A673 (cell line): ENCODE data around the gene EEF1AKMT3. TPM values are rescaled to one million over a fixed set of nuclear protein-coding genes. Genes with fewer than 3 reads are reported as not detected.

ENCODE experiments used
- BruUV-seq: library from RNA; stranded (reverse); fragments of 400-500 nt; replicated peaks from 2 replicates; lab custom pipeline; 2021; lab: Mats Ljungman, UMichigan
- CTCF ChIA-PET: fragments of 300-600 bp; sonication (Branson Sonifier 250); formaldehyde crosslinking; loops from one replicate; lab custom pipeline; 2022; ENCODE audit warnings: antibody characterized with exemption; lab: Charles Lee
- POLR2A ChIA-PET: fragments of 300-600 bp; sonication (Branson Sonifier 250); formaldehyde crosslinking; loops from one replicate; lab custom pipeline; 2022; ENCODE audit warnings: antibody characterized with exemption; ENCODE audit not compliant: low non-redundant PET; lab: Charles Lee
- DNase-seq: peaks from one replicate; pipeline ENCODE4 v3.0.0-alpha.2; 2015; ENCODE audit warnings: low spot score
- H3K27ac ChIP-seq: fragments of 200-600 bp; sonication (generic); 2 replicates; pipeline ENCODE4 v1.5.1; 2016; ENCODE audit warnings: mixed run types, low read depth, mild to moderate bottlenecking, mixed read lengths, antibody characterized with exemption, low read length; ENCODE audit not compliant: poor library complexity, severe bottlenecking
- H3K27me3 ChIP-seq: fragments of 200-600 bp; sonication (generic); replicated peaks from 2 replicates; pipeline ENCODE4 v1.6.1; 2017; ENCODE audit warnings: mixed run types, low read depth, mild to moderate bottlenecking, mixed read lengths, antibody characterized with exemption, low read length; ENCODE audit not compliant: insufficient read depth, poor library complexity
- H3K36me3 ChIP-seq: fragments of 200-600 bp; sonication (generic); 2 replicates; pipeline ENCODE4 v1.6.1; 2016; ENCODE audit warnings: mixed run types, mild to moderate bottlenecking, mixed read lengths, antibody characterized with exemption, low read length; ENCODE audit not compliant: insufficient read depth, poor library complexity, severe bottlenecking
- H3K4me1 ChIP-seq: fragments of 200-600 bp; sonication (generic); 2 replicates; pipeline ENCODE4 v1.6.1; 2017; ENCODE audit warnings: mixed run types, mild to moderate bottlenecking, mixed read lengths, antibody characterized with exemption, low read length; ENCODE audit not compliant: insufficient read depth, poor library complexity, severe bottlenecking
- H3K4me3 ChIP-seq: fragments of 200-600 bp; sonication (generic); 2 replicates; pipeline ENCODE4 v1.5.1; 2016; ENCODE audit warnings: low read depth, mixed run types, mild to moderate bottlenecking, mixed read lengths, low read length; ENCODE audit not compliant: poor library complexity, severe bottlenecking
- H3K9me3 ChIP-seq: fragments of 200-600 bp; sonication (generic); 2 replicates; pipeline ENCODE4 v1.6.1; 2016; ENCODE audit warnings: mixed run types, low read depth, mild to moderate bottlenecking, mixed read lengths, antibody characterized with exemption, low read length; ENCODE audit not compliant: poor library complexity, severe bottlenecking
- CTCF ChIP-seq: fragments of 300-800, 200-600 bp; sonication (generic); conservative IDR thresholded peaks from 2 replicates; pipeline ENCODE4 v1.5.1; 2017; ENCODE audit warnings: low read depth, mild to moderate bottlenecking, antibody characterized with exemption, low read length, moderate library complexity, mixed read lengths
- EZH2 ChIP-seq: fragments of 200-600 bp; sonication (generic); IDR thresholded peaks from 2 replicates; pipeline ENCODE4 v1.6.1; 2017; ENCODE audit warnings: borderline replicate concordance, low read depth, mild to moderate bottlenecking, mixed read lengths, antibody characterized with exemption, low read length; ENCODE audit not compliant: poor library complexity, severe bottlenecking
- intact Hi-C: fragments of 100-400 bp; cut with micrococcal nuclease; formaldehyde crosslinking; loops from one replicate; pipeline ENCODE4 v1.10.0; 2022; ENCODE audit not compliant: unreplicated experiment
- total RNA-seq: library from RNA; stranded (reverse); gene quantifications from 2 replicates; pipeline ENCODE4 v1.2.3, GENCODE V29; 2021

Gene EEF1AKMT3
- total RNA-seq, 1 experiment from 2014 or later, result 5.3 TPM

GRCh38 chr12:57777911-57778310, 5.5 kb downstream of the EEF1AKMT3 start:
- H3K4me3 ChIP-seq, result no peak overlapping the region
- intact Hi-C loops, result no loop called here
- TF ChIP-seq EZH2, result no peak
- no peak for TF ChIP-seq CTCF
- no peaks in the 10 kb centered on the region for H3K27me3 ChIP-seq
- CTCF ChIA-PET, result no interaction called here
- H3K36me3 ChIP-seq, result no peaks in the 10 kb centered on the region
- no peaks in the 10 kb centered on the region for H3K9me3 ChIP-seq
- POLR2A ChIA-PET, result no interaction called here
- H3K27ac ChIP-seq, result no peak overlapping the region
- DNase-seq, result no peak
- H3K4me1 ChIP-seq, result peaks cover 5% of the 10 kb centered on the region
- no TSS peak for BruUV-seq

- ChIA-PET CTCF (no interaction called here), POLR2A (no interaction called here)
- no peak overlapping the region for H3K4me3 ChIP-seq
- H3K4me1 ChIP-seq, result no peaks in the 10 kb centered on the region
- no peaks in the 10 kb centered on the region for H3K27me3 ChIP-seq
- no peak for DNase-seq
- peaks cover 7% of the 10 kb centered on the region for H3K36me3 ChIP-seq
- intact Hi-C loops, result no loop called here
- TF ChIP-seq CTCF (no peak), EZH2 (no peak)
- no peak overlapping the region for H3K27ac ChIP-seq
- no peaks in the 10 kb centered on the region for H3K9me3 ChIP-seq
- BruUV-seq, result no TSS peak
Measured at GRCh38 chr12:57779736-57780135, 7.3 kb downstream of the EEF1AKMT3 start.

GRCh38 chr12:57780284-57780897, 8.0 kb downstream of the EEF1AKMT3 start:
- ChIA-PET CTCF (no interaction called here), POLR2A (no interaction called here)
- Histone ChIP-seq H3K4me1 (no peaks in the 10 kb centered on the region), H3K27ac (no peak overlapping the region), H3K9me3 (no peaks in the 10 kb centered on the region), H3K36me3 (peaks cover 11% of the 10 kb centered on the region), H3K4me3 (no peak overlapping the region), H3K27me3 (no peaks in the 10 kb centered on the region)
- intact Hi-C loops, result no loop called here
- no peak for TF ChIP-seq EZH2
- TF ChIP-seq CTCF, result no peak
- no TSS peak for BruUV-seq
- DNase-seq, result no peak
